Neural cell (in vitro differentiated cells): ENCODE results near the gene TBC1D22B. TPM values are rescaled to one million over a fixed set of nuclear protein-coding genes. Genes with fewer than 3 reads are reported as not detected.

Experiments
- H2AFZ ChIP-seq: fragments of 200-600, 300-800 bp; sonication (generic), shearing (Covaris generic); 2 replicates; pipeline ENCODE4 v1.6.0; 2014; ENCODE audit warnings: low read depth, mild to moderate bottlenecking, antibody characterized with exemption, low read length, moderate library complexity
- H3F3A ChIP-seq: fragments of 200-600 bp; shearing (Covaris generic); 2 replicates; pipeline ENCODE4 v1.6.1; 2016; ENCODE audit warnings: mild to moderate bottlenecking, moderate library complexity, mixed read lengths, antibody characterized with exemption, low read length; ENCODE audit not compliant: insufficient read depth, poor library complexity, severe bottlenecking
- H3K27ac ChIP-seq: fragments of 200-600, 300-800 bp; sonication (generic), shearing (Covaris generic); 2 replicates; pipeline ENCODE4 v1.5.1; 2014; ENCODE audit warnings: mild to moderate bottlenecking, low read length, moderate library complexity
- H3K27me3 ChIP-seq: fragments of 300-800, 200-600 bp; sonication (generic), shearing (Covaris generic); 2 replicates; pipeline ENCODE4 v1.6.0; 2014; ENCODE audit warnings: mild to moderate bottlenecking, low read depth, low read length, moderate library complexity; ENCODE audit not compliant: insufficient read depth
- H3K36me3 ChIP-seq: fragments of 300-800, 200-600 bp; sonication (generic), shearing (Covaris generic); 2 replicates; pipeline ENCODE4 v1.5.1; 2014; ENCODE audit warnings: mild to moderate bottlenecking, antibody characterized with exemption, low read length, moderate library complexity; ENCODE audit not compliant: insufficient read depth
- H3K4me2 ChIP-seq: fragments of 300-800, 200-600 bp; sonication (generic), shearing (Covaris generic); 2 replicates; pipeline ENCODE4 v1.6.0; 2014; ENCODE audit warnings: mild to moderate bottlenecking, low read length
- H3K4me3 ChIP-seq: fragments of 300-800, 200-600 bp; sonication (generic), shearing (Covaris generic); 2 replicates; pipeline ENCODE4 v1.5.1; 2014; ENCODE audit warnings: mild to moderate bottlenecking, low read length, moderate library complexity
- H3K79me2 ChIP-seq: fragments of 200-600 bp; shearing (Covaris generic); replicated peaks from 2 replicates; pipeline ENCODE4 v1.6.0; 2014; ENCODE audit warnings: mild to moderate bottlenecking, low read length, moderate library complexity; ENCODE audit not compliant: insufficient read depth
- H3K9ac ChIP-seq: fragments of 300-800, 200-600 bp; sonication (generic), shearing (Covaris generic); 2 replicates; pipeline ENCODE4 v1.6.1; 2016; ENCODE audit warnings: mild to moderate bottlenecking, low read length, mixed read lengths
- H3K9me2 ChIP-seq: fragments of 200-600 bp; shearing (Covaris generic); 2 replicates; pipeline ENCODE4 v1.6.1; 2016; ENCODE audit warnings: mild to moderate bottlenecking, low read length, mixed read lengths; ENCODE audit not compliant: insufficient read depth
- H3K9me3 ChIP-seq: fragments of 200-600, 300-800 bp; sonication (generic), shearing (Covaris generic); 2 replicates; pipeline ENCODE4 v1.6.1; 2016; ENCODE audit warnings: mild to moderate bottlenecking, mixed run types, low read length, moderate library complexity, mixed read lengths
- H4K20me1 ChIP-seq: fragments of 200-600 bp; shearing (Covaris generic); 2 replicates; pipeline ENCODE4 v1.6.1; 2016; ENCODE audit warnings: mild to moderate bottlenecking, mixed run types; ENCODE audit not compliant: insufficient read depth
- CTCF ChIP-seq: fragments of 450-650 bp; IDR thresholded peaks from 2 replicates; pipeline ENCODE4 v1.5.1; 2014; ENCODE audit warnings: antibody characterized with exemption, mild to moderate bottlenecking, moderate library complexity; ENCODE audit not compliant: poor library complexity, severe bottlenecking
- EP300 ChIP-seq: fragments of 450-650 bp; conservative IDR thresholded peaks from 2 replicates; pipeline ENCODE4 v1.6.1; 2014; ENCODE audit warnings: antibody characterized with exemption, mild to moderate bottlenecking, moderate library complexity; ENCODE audit not compliant: poor library complexity, severe bottlenecking
- EZH2 ChIP-seq: fragments of 200-600, 300-800 bp; shearing (Covaris generic), sonication (generic); IDR thresholded peaks from 2 replicates; pipeline ENCODE4 v1.6.1; 2014; ENCODE audit warnings: antibody characterized with exemption, low read length, borderline replicate concordance, mild to moderate bottlenecking; ENCODE audit not compliant: insufficient read depth, poor library complexity, severe bottlenecking
- MXI1 ChIP-seq: fragments of 450-650 bp; conservative IDR thresholded peaks from 2 replicates; pipeline ENCODE4 v1.6.1; 2014; ENCODE audit warnings: antibody characterized with exemption, mild to moderate bottlenecking; ENCODE audit not compliant: poor library complexity, severe bottlenecking
- POLR2AphosphoS5 ChIP-seq: IDR thresholded peaks from 2 replicates; pipeline ENCODE4 v1.6.1; 2012
- RAD21 ChIP-seq: fragments of 450-650 bp; conservative IDR thresholded peaks from 2 replicates; pipeline ENCODE4 v1.6.1; 2014; ENCODE audit warnings: antibody characterized with exemption, mild to moderate bottlenecking, moderate library complexity
- SMC3 ChIP-seq: fragments of 450-650 bp; conservative IDR thresholded peaks from 2 replicates; pipeline ENCODE4 v1.6.1; 2014; ENCODE audit warnings: antibody characterized with exemption, mild to moderate bottlenecking, moderate library complexity; ENCODE audit not compliant: poor library complexity
- TAF1 ChIP-seq: IDR thresholded peaks from 2 replicates; pipeline ENCODE4 v1.6.1; 2012; ENCODE audit warnings: low read depth
- polyA plus RNA-seq: library from polyadenylated mRNA; depleted of rRNA; stranded (reverse); fragments of >200 nt; gene quantifications from 2 replicates; pipeline ENCODE4 v1.2.3, GENCODE V29; 2014
- TF ChIP-seq, protein P1 (sequence below): IDR thresholded peaks from 2 replicates; pipeline ENCODE4 v1.6.1; 2012; ENCODE audit warnings: borderline replicate concordance

TBC1D22B gene
- polyA plus RNA-seq, 1 donor from 2014 or later = 10.6 TPM

DNA sequence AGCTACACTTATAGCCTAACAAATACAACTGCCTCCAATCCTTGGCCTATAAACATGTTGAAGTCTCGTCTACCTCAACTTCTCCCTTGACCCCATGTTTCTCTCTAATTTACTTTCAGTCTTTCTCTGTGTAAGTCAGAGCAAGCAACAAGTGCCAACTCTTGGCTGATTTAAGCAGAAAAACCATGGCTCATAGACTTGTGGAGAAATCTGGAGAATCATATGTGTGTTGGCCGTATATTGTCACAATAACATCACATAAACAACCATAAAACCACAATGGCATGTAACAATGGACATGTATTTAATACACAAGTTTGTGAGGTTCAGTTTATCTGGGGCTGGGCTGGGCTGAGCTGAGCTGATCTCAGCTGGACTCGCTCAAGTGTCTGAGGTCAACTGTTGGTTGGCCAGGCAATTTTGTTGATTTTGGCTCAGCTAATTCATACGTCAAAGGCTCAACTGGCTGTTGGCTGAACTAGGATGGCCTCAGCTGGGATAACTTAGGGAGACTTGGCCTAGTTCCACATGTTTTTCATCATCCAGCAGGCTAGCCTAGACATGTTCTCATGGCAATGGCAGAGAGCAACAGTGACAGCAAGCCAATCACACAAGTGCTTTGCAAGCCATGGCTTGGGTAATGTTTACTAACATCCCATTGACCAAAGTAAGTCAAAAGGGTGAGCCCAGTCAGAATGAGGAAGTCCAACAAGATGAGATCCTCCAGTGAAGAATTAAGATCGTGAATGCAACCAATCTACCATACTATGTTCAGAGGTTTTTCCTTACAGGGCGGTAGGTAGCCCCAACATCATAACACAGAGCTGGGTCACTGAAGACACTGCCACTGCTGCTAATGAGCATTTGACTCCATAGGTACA, 12.9 kb upstream of the TBC1D22B start:
- Histone ChIP-seq H3F3A (no peaks in the 10 kb centered on the region), H3K9ac (no peak overlapping the region), H3K27me3 (no peaks in the 10 kb centered on the region), H3K4me2 (no peak overlapping the region), H3K9me2 (no peaks in the 10 kb centered on the region), H3K27ac (no peak overlapping the region), H4K20me1 (no peaks in the 10 kb centered on the region), H3K36me3 (no peaks in the 10 kb centered on the region), H3K9me3 (no peaks in the 10 kb centered on the region), H3K4me3 (no peak overlapping the region), H3K79me2 (no peaks in the 10 kb centered on the region), H2AFZ (no peak overlapping the region)
- no peak for TF ChIP-seq SMC3
- no peak for TF ChIP-seq RAD21
- TF ChIP-seq TAF1 = no peak
- no peak for TF ChIP-seq EZH2
- no peak for TF ChIP-seq POLR2AphosphoS5
- TF ChIP-seq, protein P1, sequence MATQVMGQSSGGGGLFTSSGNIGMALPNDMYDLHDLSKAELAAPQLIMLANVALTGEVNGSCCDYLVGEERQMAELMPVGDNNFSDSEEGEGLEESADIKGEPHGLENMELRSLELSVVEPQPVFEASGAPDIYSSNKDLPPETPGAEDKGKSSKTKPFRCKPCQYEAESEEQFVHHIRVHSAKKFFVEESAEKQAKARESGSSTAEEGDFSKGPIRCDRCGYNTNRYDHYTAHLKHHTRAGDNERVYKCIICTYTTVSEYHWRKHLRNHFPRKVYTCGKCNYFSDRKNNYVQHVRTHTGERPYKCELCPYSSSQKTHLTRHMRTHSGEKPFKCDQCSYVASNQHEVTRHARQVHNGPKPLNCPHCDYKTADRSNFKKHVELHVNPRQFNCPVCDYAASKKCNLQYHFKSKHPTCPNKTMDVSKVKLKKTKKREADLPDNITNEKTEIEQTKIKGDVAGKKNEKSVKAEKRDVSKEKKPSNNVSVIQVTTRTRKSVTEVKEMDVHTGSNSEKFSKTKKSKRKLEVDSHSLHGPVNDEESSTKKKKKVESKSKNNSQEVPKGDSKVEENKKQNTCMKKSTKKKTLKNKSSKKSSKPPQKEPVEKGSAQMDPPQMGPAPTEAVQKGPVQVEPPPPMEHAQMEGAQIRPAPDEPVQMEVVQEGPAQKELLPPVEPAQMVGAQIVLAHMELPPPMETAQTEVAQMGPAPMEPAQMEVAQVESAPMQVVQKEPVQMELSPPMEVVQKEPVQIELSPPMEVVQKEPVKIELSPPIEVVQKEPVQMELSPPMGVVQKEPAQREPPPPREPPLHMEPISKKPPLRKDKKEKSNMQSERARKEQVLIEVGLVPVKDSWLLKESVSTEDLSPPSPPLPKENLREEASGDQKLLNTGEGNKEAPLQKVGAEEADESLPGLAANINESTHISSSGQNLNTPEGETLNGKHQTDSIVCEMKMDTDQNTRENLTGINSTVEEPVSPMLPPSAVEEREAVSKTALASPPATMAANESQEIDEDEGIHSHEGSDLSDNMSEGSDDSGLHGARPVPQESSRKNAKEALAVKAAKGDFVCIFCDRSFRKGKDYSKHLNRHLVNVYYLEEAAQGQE = no peak
- TF ChIP-seq EP300 = no peak
- no peak for TF ChIP-seq CTCF
- no peak for TF ChIP-seq MXI1

- Histone ChIP-seq H3F3A (no peaks in the 10 kb centered on the region), H4K20me1 (no peaks in the 10 kb centered on the region), H3K36me3 (no peaks in the 10 kb centered on the region), H3K79me2 (no peaks in the 10 kb centered on the region), H3K4me2 (no peak overlapping the region), H3K9ac (no peak overlapping the region), H3K9me2 (no peaks in the 10 kb centered on the region), H2AFZ (no peak overlapping the region), H3K27me3 (no peaks in the 10 kb centered on the region), H3K4me3 (no peak overlapping the region), H3K27ac (no peak overlapping the region), H3K9me3 (no peaks in the 10 kb centered on the region)
- TF ChIP-seq, protein P1 = no peak
- TF ChIP-seq POLR2AphosphoS5 (no peak), TAF1 (no peak), MXI1 (no peak), EP300 (no peak), EZH2 (no peak), RAD21 (no peak), SMC3 (no peak), CTCF (no peak)
These were observed 6.3 kb upstream of the TBC1D22B start for GRCh38 chr6:37251211-37251780.
